C4-2B (cell line): ENCODE results near the gene COL12A1.

Experiments used
- H3K27ac ChIP-seq: fragments of 450-650 bp; 2 replicates; pipeline ENCODE4 v1.5.1; 2017
- ZFX ChIP-seq: fragments of 450-650 bp; IDR thresholded peaks from 2 replicates; pipeline ENCODE4 v1.6.1; 2017
- TF ChIP-seq, protein P1 (sequence below): fragments of 450-650 bp; conservative IDR thresholded peaks from 2 replicates; pipeline ENCODE4 v1.5.1; 2017; ENCODE audit warnings: mild to moderate bottlenecking

COL12A1 gene

GRCh38 chr6:75205776-75206575 lies at the start of gene COL12A1:
TSS of gene COL12A1 (minus strand) at chr6:75206053. CDS start at chr6:75202792, 3,261 bp downstream.
- TF ChIP-seq, protein P1, sequence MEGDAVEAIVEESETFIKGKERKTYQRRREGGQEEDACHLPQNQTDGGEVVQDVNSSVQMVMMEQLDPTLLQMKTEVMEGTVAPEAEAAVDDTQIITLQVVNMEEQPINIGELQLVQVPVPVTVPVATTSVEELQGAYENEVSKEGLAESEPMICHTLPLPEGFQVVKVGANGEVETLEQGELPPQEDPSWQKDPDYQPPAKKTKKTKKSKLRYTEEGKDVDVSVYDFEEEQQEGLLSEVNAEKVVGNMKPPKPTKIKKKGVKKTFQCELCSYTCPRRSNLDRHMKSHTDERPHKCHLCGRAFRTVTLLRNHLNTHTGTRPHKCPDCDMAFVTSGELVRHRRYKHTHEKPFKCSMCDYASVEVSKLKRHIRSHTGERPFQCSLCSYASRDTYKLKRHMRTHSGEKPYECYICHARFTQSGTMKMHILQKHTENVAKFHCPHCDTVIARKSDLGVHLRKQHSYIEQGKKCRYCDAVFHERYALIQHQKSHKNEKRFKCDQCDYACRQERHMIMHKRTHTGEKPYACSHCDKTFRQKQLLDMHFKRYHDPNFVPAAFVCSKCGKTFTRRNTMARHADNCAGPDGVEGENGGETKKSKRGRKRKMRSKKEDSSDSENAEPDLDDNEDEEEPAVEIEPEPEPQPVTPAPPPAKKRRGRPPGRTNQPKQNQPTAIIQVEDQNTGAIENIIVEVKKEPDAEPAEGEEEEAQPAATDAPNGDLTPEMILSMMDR = peak; percentile 15; the same call in 1 of the 2 replicates
- TF ChIP-seq ZFX = no peak
- H3K27ac ChIP-seq = no peak within 1 kb of the TSS

DNA sequence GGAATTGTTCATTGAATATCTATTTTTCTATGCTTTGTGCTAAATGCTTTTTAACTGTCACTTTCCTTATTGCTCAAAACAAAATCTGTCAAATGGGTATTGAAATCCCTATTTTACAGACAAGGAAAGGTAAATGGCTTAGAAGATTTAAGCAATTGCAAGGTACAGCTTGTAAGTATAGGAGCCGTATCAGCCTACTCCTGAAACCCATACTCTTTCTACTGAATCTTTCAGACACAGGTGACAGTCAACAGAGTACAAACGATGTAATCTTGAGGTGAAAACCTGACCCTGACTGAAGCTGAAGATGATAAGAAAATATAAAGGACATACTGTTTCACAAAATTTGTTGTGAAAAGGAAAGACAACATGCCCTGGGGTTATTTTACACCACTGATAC lies 44.7 kb upstream of the COL12A1 start:
- H3K27ac ChIP-seq = no peak overlapping the region
- TF ChIP-seq, protein P1 = no peak
- no peak for TF ChIP-seq ZFX

GRCh38 chr6:75249837-75250236 lies 44.0 kb upstream of the COL12A1 start:
- no peak for TF ChIP-seq ZFX
- TF ChIP-seq, protein P1 = no peak
- no peak overlapping the region for H3K27ac ChIP-seq

GRCh38 chr6:75246386-75246785 lies 40.5 kb upstream of the COL12A1 start:
- no peak overlapping the region for H3K27ac ChIP-seq
- TF ChIP-seq, protein P1 = no peak
- no peak for TF ChIP-seq ZFX

DNA sequence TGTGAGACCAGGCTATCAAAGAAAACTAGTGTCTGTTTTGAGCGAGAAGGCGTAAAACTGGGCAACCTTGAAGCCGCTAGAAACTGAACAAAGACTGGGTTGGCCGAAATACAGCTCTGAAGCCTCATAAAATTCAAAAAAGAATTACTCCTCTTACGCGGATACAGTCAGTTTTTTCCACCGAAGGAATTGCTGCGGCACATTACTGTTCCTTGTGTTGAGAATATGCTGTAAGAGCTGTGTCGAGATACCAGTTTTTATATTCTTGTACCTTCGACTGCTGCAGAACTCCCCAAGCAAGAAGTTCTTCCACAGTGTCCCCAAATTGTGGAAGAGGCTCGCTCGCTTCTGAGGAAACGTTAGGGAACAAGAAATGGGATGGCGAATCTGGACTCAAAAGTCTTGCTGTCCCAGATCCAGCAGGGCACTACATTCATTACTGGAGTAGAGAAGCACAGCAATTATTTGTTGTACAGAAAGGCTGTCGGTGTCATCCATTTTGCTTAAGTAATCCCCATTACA lies 38.3 kb upstream of the COL12A1 start:
- H3K27ac ChIP-seq = peak overlapping the region; percentile 92
- no peak for TF ChIP-seq ZFX
- TF ChIP-seq, protein P1 = no peak

- H3K27ac ChIP-seq = peak within 1 kb of the TSS; percentile 92
- no peak for TF ChIP-seq ZFX
- TF ChIP-seq, protein P1 = no peak
Observed at GRCh38 chr6:75243333-75244062, 37.6 kb upstream of the COL12A1 start, which contains the start of gene COX7A2. TSS of gene COX7A2 (minus strand) at chr6:75243801. CDS start at chr6:75243734, 67 bp downstream.

DNA sequence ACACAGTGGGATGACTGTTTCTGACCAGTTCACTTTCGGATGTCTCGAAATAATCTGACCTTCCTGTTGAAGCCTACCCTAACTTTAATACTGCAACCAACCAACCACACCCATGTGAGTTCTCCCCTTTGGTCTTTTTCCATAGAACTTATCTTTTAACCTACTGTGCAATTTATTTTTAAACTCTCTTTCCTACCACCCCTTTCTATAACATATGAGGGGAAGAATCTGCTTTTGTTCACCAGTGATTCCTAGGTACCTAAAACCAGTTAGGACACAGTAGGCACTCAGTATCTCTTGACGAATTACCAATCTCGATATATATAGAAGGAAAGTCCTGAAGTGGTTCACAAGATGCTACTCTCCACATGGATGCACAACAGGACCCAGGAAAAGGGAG lies 30.8 kb upstream of the COL12A1 start:
- no peak overlapping the region for H3K27ac ChIP-seq
- no peak for TF ChIP-seq ZFX
- TF ChIP-seq, protein P1 = no peak
